B cell (primary cell): ENCODE data around the gene NBAS.

Source experiments
- CTCF ChIP-seq: fragments of 200-600 bp; IDR thresholded peaks from one replicate; pipeline ENCODE4 v1.8.0; 2022; ENCODE audit warnings: antibody characterized with exemption, mild to moderate bottlenecking
- EZH2 ChIP-seq: IDR thresholded peaks from 2 replicates; pipeline ENCODE4 v1.6.1; 2012; ENCODE audit warnings: borderline replicate concordance, low read depth, mild to moderate bottlenecking, moderate library complexity, low read length; ENCODE audit not compliant: insufficient read depth, poor library complexity, severe bottlenecking

DNA sequence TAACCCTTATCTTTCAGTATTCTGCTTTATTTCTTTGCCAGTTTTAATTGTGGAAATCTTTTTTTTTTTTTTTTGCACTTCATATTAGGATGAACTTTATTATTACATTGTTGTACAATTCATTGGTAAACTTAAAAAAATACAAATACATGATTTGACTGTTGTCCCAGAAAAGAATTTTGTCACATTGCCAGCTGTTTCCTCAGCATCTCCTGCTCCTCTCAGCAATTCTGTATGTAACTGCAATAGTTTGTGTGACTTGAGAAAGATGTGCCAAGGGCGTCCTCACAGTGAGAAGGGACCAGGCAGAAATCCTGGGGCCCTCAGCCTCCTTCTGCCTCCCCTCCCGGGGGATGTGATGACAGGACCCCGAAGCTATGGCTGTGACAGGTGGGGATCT is 254.4 kb downstream of the NBAS start:
- no peak for TF ChIP-seq CTCF
- no peak for TF ChIP-seq EZH2
